Measurements from ENCODE around the gene MTMR3.

The MTMR3 gene

DNA sequence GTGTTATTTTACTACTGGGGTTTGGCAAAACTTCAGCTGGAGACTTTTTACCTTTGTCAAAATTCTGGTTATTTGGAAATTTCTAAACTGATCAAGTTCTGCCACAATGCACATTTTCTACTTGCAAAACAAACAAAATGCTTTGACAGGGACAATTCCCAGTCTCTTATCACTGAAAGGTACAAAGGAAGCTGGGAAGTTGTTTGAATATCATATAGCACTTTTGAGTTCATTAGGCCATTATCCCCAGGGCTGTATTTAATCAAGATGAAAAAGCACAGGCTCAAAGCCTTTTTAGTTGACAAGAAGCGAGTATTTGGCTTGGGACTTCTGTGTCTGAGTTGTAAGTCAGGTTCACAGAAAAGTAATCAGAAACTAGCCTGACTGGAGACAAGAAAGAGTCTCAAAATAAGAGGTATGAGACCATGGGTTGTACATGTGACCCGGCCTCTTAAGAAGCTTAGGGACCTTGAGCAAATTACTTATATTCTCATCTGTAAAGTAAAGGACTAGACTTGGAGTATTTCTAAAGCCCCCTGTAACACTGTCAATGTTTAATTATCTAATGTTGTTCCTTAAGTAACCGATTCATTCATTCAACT is 194.4 kb downstream of the MTMR3 start:
- FAIRE-seq, result no peak
- DNase-seq (ENCODE audit: extremely low spot score, insufficient read length, low read depth), result no peak

DNA sequence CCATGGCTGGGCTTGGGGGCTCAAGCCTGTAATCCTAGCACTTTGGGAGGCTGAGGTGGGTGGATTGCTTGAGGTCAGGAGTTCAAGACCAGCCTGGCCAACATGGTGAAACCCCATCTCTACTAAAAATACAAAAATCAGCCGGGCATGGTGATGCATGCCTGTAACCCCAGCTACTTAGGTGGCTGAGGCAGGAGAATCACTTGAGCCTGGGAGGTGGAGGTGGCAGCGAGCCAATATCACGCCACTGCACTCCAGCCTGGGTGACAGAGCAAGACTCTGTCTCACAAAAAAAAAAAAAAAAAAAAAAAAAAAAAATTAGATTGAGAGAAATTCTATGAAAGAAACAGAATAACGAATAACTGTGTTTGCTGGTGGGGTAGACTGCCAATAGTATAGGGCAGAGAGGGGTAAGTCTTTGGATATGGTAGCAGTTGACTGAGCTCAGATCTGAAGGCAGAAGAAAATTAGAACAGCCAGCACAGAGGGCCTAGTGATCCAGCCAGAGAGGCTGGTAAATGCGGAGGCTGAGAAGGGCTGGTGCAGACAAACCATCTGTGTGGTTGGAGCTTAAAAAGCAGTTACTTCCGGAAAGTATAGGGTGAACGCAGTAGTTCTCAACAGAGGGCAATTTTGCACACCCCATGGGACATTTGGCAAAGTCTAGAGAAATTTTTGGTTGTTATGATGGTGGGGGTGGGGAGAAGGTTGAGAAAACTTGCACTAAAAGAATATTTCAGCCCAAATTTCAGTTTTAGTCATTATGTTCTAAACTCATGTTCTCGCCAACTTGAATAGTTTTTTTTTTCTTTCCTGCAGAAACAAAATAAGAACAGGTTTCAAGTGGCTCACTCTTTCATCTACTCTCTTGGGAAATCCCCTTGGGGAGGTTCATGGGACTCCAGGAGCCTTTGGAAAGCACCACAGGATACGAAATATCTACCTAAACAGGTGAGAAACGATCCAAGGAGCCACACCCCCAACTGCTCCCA is 195.6 kb downstream of the MTMR3 start:
- DNase-seq (ENCODE audit: extremely low spot score, insufficient read length, low read depth) (no peak), FAIRE-seq (peak; percentile 73)

DNA sequence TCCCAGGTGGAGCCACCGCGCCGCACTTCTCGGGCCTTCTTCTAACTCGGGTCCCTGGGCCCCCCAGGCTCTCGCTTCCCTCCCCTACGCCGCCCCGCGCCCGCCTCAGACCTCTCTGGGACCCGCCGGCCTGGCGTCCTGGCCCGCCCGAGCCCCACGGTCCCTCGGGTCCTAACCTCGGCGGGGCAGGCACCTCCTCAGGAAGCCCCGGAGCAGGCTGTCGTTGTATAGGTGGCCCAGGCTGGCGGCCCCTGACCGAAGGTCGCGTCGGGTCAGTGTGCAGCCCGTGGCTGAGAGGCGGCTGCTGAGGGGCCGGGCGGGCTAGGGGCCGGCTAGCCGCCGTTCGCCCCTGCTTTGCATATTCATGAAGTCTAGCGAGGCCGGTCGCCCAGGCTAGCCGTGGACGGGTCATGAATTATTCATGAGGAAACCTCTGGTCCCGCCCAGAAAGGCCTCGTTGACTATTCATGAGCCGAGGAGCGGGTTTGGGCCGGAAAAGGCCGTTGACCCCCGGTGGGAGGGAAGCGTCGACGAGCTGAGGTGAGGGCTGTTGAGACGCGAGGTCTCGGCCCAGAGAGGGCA is 197.1 kb downstream of the MTMR3 start, which contains the start of gene HORMAD2:
Gene HORMAD2 (plus strand): TSS at position 513 of the 582 bp plus-strand sequence. CDS start 13,489 bp downstream, outside the sequence.
- FAIRE-seq (peak; percentile 9), DNase-seq (ENCODE audit: extremely low spot score, insufficient read length, low read depth) (peak; percentile 17)

Data from GM18507 (cell line).